ENCODE results near the gene PTPN6. TPM values are rescaled to one million over a fixed set of nuclear protein-coding genes. Genes with fewer than 3 reads are reported as not detected.

Gene PTPN6
- total RNA-seq, 4 donors from 2014 or later: 11.9 to 31.5 (median 20.8) TPM

DNA sequence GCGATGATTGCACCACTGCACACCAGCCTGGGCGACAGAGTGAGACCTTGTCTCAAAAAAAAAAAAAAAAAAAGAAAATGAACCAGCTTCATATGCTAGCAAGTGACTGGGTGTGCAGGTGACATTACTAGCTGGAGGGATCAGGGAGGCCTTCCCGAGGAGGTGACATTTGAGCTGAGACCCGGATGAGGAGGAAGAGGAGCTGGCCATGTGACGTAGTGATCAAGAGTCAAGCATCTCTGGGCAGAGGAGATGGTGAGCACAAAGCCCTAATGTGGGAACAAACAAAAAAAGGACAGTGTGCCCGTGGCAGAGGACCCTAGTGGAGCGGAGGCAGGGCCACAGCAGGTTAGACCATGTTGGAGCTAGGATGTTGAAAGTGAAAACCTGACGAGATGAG, 3.5 kb upstream of the PTPN6 start:
- Histone ChIP-seq H3K27ac (no peak overlapping the region), H3K36me3 (peaks cover 0 to 18% (median 0%) of the 10 kb centered on the region in 3 donors), H3K4me1 (peaks cover 0 to 44% (median 27%) of the 10 kb centered on the region in 4 donors), H3K9me3 (no peaks in the 10 kb centered on the region), H3K4me3 (no peak overlapping the region), H3K27me3 (no peaks in the 10 kb centered on the region)
- 83 to 88% methylated on average over 8 of the region's 8 CpGs for WGBS, 2 donors
- TF ChIP-seq, protein P1, sequence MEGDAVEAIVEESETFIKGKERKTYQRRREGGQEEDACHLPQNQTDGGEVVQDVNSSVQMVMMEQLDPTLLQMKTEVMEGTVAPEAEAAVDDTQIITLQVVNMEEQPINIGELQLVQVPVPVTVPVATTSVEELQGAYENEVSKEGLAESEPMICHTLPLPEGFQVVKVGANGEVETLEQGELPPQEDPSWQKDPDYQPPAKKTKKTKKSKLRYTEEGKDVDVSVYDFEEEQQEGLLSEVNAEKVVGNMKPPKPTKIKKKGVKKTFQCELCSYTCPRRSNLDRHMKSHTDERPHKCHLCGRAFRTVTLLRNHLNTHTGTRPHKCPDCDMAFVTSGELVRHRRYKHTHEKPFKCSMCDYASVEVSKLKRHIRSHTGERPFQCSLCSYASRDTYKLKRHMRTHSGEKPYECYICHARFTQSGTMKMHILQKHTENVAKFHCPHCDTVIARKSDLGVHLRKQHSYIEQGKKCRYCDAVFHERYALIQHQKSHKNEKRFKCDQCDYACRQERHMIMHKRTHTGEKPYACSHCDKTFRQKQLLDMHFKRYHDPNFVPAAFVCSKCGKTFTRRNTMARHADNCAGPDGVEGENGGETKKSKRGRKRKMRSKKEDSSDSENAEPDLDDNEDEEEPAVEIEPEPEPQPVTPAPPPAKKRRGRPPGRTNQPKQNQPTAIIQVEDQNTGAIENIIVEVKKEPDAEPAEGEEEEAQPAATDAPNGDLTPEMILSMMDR (IDR thresholded peaks at IDR 0.05): no peak
- no peak for TF ChIP-seq EP300 (IDR thresholded peaks at IDR 0.05)
- no peak for TF ChIP-seq POLR2A (IDR thresholded peaks at IDR 0.05)
- no peak for DNase-seq (ENCODE audit: low spot score in 2 of 2)

DNA sequence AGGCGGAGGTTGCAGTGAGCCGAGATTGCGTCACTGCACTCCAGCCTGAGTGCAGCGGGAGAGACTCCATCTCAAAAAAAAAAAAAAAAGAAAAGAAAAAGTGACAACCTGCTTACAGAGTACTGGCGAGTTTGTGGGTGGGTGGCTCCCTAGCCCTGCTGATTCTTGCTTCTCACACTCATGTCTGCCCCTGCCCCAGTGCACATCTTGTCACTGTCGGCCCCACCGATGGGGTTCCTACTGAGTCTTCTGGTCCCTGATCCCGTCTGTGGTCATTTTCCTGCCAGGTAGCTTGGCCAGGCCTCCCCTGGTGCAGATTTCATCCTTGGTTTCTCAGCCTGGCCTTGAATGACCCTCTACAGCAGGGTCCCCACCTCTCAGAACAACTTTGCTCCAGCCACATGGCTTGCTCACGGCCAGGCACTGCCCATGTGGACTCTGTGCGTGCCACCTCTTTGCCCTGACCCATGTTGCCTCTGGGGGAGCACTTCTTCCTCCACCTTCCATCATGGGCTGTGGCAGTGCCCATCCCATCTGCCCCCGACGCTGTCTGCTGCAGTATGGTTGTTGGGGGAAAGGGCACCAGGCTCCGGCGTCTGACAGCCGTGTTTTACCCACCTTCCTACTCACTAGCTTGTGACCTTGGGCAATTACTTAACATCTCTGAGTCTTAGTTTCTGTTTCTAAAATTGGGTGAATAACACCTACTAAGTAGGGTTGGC, 2.1 kb upstream of the PTPN6 start:
- no peak for DNase-seq (ENCODE audit: low spot score in 2 of 2)
- TF ChIP-seq, protein P1 (IDR thresholded peaks at IDR 0.05): no peak
- TF ChIP-seq POLR2A (IDR thresholded peaks at IDR 0.05): no peak
- TF ChIP-seq EP300 (IDR thresholded peaks at IDR 0.05): no peak
- 79 to 85% methylated on average over 15 of the region's 15 CpGs for WGBS, 2 donors
- Histone ChIP-seq H3K9me3 (no peaks in the 10 kb centered on the region), H3K27me3 (no peaks in the 10 kb centered on the region), H3K36me3 (peaks cover 0 to 18% (median 0%) of the 10 kb centered on the region in 3 donors), H3K27ac (peak overlapping the region in 1 of 4 donors; percentile 65), H3K4me3 (no peak overlapping the region), H3K4me1 (peaks cover 0 to 45% (median 19%) of the 10 kb centered on the region in 4 donors)

DNA sequence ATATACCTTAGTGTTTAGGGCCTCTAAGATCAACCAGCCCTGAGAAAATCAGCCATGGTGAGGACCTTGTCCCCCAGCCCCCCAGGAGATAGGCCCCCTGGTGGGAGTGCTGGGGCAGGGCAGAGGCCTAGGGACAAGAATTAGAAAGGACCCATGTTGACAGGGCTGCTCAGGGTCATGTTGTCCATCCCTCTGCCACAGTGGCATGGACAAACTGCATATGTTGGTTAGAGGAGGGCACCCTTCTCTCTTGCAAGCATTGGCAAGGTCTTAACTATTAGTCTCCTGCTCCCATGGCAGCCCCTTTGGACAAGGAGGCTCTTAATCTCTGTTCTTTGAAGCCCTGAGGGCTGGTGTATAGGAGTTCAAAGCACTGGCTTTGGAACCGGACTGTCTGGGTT, 755 bp upstream of the PTPN6 start:
- H3K27ac ChIP-seq: peak overlapping the region in 1 of 4 donors; percentile 80
- H3K36me3 ChIP-seq: peaks cover 0 to 18% (median 0%) of the 10 kb centered on the region in 3 donors
- no peak for DNase-seq (ENCODE audit: low spot score in 2 of 2)
- H3K27me3 ChIP-seq: no peaks in the 10 kb centered on the region
- peaks cover 0 to 47% (median 21%) of the 10 kb centered on the region in 4 donors for H3K4me1 ChIP-seq
- no peak overlapping the region for H3K4me3 ChIP-seq
- TF ChIP-seq EP300 (IDR thresholded peaks at IDR 0.05) (no peak), POLR2A (IDR thresholded peaks at IDR 0.05) (no peak)
- TF ChIP-seq, protein P1 (IDR thresholded peaks at IDR 0.05): no peak
- WGBS, 2 donors: 55 to 92% methylated on average over 1 of the region's 1 CpG
- no peaks in the 10 kb centered on the region for H3K9me3 ChIP-seq

DNA sequence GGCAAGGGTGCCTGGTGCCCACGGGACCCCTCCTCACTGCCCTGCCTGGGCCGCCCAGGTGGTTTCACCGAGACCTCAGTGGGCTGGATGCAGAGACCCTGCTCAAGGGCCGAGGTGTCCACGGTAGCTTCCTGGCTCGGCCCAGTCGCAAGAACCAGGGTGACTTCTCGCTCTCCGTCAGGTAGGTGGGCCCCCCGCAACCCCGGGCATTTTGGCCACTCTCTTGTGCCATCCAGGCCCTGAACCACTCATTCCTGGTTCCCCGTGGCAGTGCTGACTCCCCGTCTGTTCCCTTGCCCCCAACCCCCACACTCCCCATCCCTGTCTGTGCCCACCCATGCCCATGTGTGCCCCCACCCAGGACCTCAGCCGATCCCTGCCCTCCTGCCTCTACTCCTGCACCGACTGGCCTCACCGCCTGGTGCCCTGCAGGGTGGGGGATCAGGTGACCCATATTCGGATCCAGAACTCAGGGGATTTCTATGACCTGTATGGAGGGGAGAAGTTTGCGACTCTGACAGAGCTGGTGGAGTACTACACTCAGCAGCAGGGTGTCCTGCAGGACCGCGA, 480 bp downstream of the PTPN6 start:
- DNase-seq (ENCODE audit: low spot score in 2 of 2): no peak
- WGBS, 2 donors: 80 to 86% methylated on average over 15 to 20 of the region's 20 CpGs
- peaks cover 0 to 7% (median 0%) of the 10 kb centered on the region in 3 donors for H3K36me3 ChIP-seq
- no peaks in the 10 kb centered on the region for H3K9me3 ChIP-seq
- peaks cover 0 to 37% (median 18%) of the 10 kb centered on the region in 4 donors for H3K4me1 ChIP-seq
- peak overlapping the region in 3 of 4 donors; percentile 22 to 49 (median 46) for H3K4me3 ChIP-seq
- no peaks in the 10 kb centered on the region for H3K27me3 ChIP-seq
- TF ChIP-seq, protein P1 (IDR thresholded peaks at IDR 0.05): no peak
- TF ChIP-seq POLR2A (IDR thresholded peaks at IDR 0.05) (no peak), EP300 (IDR thresholded peaks at IDR 0.05) (no peak)
- H3K27ac ChIP-seq: peak overlapping the region in 3 of 4 donors; percentile 42 to 80 (median 53)

All from tibial nerve (tissue), 4 donors.